ENCODE measurements around the gene SAP30BP. TPM values are rescaled to one million over a fixed set of nuclear protein-coding genes. Genes with fewer than 3 reads are reported as not detected.

SAP30BP gene
- total and polyA plus RNA-seq, 5 experiments from 2014 or later = 57.8 to 121 (median 72.0) TPM

GRCh38 chr17:75680431-75680830 is 13.3 kb downstream of the SAP30BP start:
- no peak for ATAC-seq
- H3K4me3 Mint-ChIP-seq = no peak overlapping the region
- DNase-seq = no peak
- POLR2A ChIA-PET = interaction anchor here (0.6 kb wide), 1 partner anchor 73 kb away, joined by 3 read pairs; no protein-coding TSS in a partner anchor
- H3K27ac Mint-ChIP-seq = no peak overlapping the region
- no peaks in the 10 kb centered on the region for H3K27me3 Mint-ChIP-seq
- H3K9me3 Mint-ChIP-seq = no peaks in the 10 kb centered on the region
- peaks cover 0 to 57% (median 0%) of the 10 kb centered on the region in 3 donors for H3K36me3 Mint-ChIP-seq
- peaks cover 2 to 29% (median 8%) of the 10 kb centered on the region in 4 donors for H3K4me1 Mint-ChIP-seq

DNA sequence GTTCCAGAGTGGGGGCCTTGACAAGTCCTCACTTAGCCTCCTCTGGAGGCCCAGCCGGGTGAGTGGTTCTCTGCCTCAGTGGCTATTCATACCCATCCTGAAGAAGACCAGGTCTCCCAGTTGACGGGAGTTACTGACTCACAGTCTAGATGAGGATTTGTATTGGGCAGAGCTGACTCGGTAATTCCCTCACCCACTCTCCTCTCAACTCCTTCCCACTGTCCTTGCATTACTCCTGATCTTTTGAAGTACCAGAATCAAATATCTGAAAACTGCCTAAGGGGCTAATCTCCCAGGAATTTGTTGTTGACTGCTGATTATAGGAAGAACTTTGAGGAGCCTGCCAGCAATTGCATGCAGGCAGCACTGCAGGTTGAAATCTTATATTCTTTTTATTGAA is 14.2 kb downstream of the SAP30BP start:
- peak overlapping the region in 2 of 10 donors; percentile 15 to 46 for H3K27ac Mint-ChIP-seq

GRCh38 chr17:75683583-75683982 is 16.4 kb downstream of the SAP30BP start:
- Mint-ChIP-seq H3K4me1 (peaks cover 10 to 52% (median 27%) of the 10 kb centered on the region in 4 donors), H3K27ac (peak overlapping the region in 1 of 10 donors; percentile 14), H3K36me3 (peaks cover 0 to 54% (median 0%) of the 10 kb centered on the region in 3 donors), H3K27me3 (no peaks in the 10 kb centered on the region), H3K4me3 (no peak overlapping the region), H3K9me3 (no peaks in the 10 kb centered on the region)
- POLR2A ChIA-PET = no interaction called here
- ATAC-seq = no peak
- no peak for DNase-seq

More for the DNA sequence above, 14.2 kb downstream of the SAP30BP start:
- Mint-ChIP-seq H3K4me1 (peaks cover 4 to 36% (median 12%) of the 10 kb centered on the region in 4 donors), H3K36me3 (peaks cover 0 to 58% (median 0%) of the 10 kb centered on the region in 3 donors), H3K4me3 (no peak overlapping the region), H3K27me3 (no peaks in the 10 kb centered on the region), H3K9me3 (no peaks in the 10 kb centered on the region)
- no peak for DNase-seq
- no peak for ATAC-seq
- POLR2A ChIA-PET = no interaction called here

GRCh38 chr17:75684249-75684648 is 17.1 kb downstream of the SAP30BP start:
- POLR2A ChIA-PET = no interaction called here
- Mint-ChIP-seq H3K9me3 (no peaks in the 10 kb centered on the region), H3K36me3 (peaks cover 0 to 49% (median 0%) of the 10 kb centered on the region in 3 donors), H3K27me3 (no peaks in the 10 kb centered on the region), H3K4me3 (no peak overlapping the region), H3K4me1 (peaks cover 13 to 56% (median 34%) of the 10 kb centered on the region in 4 donors), H3K27ac (peak overlapping the region in 2 of 10 donors; percentile 32 to 71)
- DNase-seq (no peak), ATAC-seq (no peak)

GRCh38 chr17:75684924-75685323 is 17.8 kb downstream of the SAP30BP start:
- ATAC-seq (no peak), DNase-seq (no peak)
- Mint-ChIP-seq H3K27ac (peak overlapping the region in 1 of 10 donors; percentile 57), H3K4me3 (no peak overlapping the region), H3K36me3 (peaks cover 0 to 43% (median 0%) of the 10 kb centered on the region in 3 donors), H3K9me3 (no peaks in the 10 kb centered on the region), H3K4me1 (peaks cover 19 to 62% (median 39%) of the 10 kb centered on the region in 4 donors), H3K27me3 (no peaks in the 10 kb centered on the region)
- POLR2A ChIA-PET = no interaction called here

- DNase-seq (no peak), ATAC-seq (no peak)
- Mint-ChIP-seq H3K4me3 (no peak overlapping the region), H3K27me3 (no peaks in the 10 kb centered on the region), H3K9me3 (no peaks in the 10 kb centered on the region), H3K36me3 (peaks cover 0 to 38% (median 0%) of the 10 kb centered on the region in 3 donors), H3K4me1 (peaks cover 19 to 68% (median 41%) of the 10 kb centered on the region in 4 donors), H3K27ac (peak overlapping the region in 1 of 10 donors; percentile 57)
- POLR2A ChIA-PET = no interaction called here
Observed at GRCh38 chr17:75685499-75685898, 18.4 kb downstream of the SAP30BP start.

GRCh38 chr17:75688209-75688825 is 21.2 kb downstream of the SAP30BP start:
- Mint-ChIP-seq H3K9me3 (no peaks in the 10 kb centered on the region), H3K4me1 (peaks cover 22 to 82% (median 60%) of the 10 kb centered on the region in 4 donors), H3K27me3 (no peaks in the 10 kb centered on the region), H3K36me3 (peaks cover 0 to 43% (median 3%) of the 10 kb centered on the region in 3 donors), H3K4me3 (peak overlapping the region in 8 of 10 donors; percentile 10 to 68 (median 39)), H3K27ac (peak overlapping the region; percentile 85 to 94 (median 92))
- POLR2A ChIA-PET = interaction anchor here (0.6 to 2.4 kb wide), 2 partner anchors 21 to 426 kb away, joined by 3 to 13 read pairs; partner anchors contain the start of genes RECQL5 and SAP30BP
- no peak for DNase-seq
- no peak for ATAC-seq

- H3K36me3 Mint-ChIP-seq = peaks cover 0 to 46% (median 4%) of the 10 kb centered on the region in 3 donors
- DNase-seq = peak; percentile 16 to 82 (median 64)
- ATAC-seq = peak; percentile 93 to 96
- no peaks in the 10 kb centered on the region for H3K9me3 Mint-ChIP-seq
- POLR2A ChIA-PET = interaction anchor here (0.6 to 2.4 kb wide), 3 partner anchors 20 to 64 kb away, joined by 3 to 13 read pairs (median 9); partner anchors contain the start of genes RECQL5 and SAP30BP
- H3K4me3 Mint-ChIP-seq = peak overlapping the region; percentile 29 to 75 (median 68)
- peaks cover 22 to 75% (median 55%) of the 10 kb centered on the region in 4 donors for H3K4me1 Mint-ChIP-seq
- peak overlapping the region; percentile 85 to 94 (median 92) for H3K27ac Mint-ChIP-seq
- no peaks in the 10 kb centered on the region for H3K27me3 Mint-ChIP-seq
Observed at GRCh38 chr17:75689441-75689873, 22.3 kb downstream of the SAP30BP start.

DNA sequence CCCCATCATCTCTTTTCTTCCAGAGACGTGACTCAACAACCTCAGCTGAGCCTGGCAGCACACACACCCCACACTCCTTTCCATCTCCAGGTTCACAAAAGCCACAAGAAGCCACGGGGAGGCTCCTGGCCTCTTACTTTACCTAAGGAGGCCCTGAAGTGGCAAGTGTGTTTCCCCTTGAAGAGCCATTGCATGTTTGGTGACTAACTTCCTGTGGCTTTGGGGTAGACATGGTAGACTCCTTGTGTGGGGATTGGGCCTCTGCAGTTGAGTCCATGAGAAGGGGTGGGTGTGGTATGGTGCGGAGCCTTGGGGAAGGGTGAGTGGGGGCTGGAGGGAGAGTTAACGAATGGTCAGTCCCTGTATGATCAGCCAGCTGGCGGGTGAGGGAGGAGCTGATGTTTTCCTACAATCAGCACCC is 24.2 kb downstream of the SAP30BP start:
- Mint-ChIP-seq H3K9me3 (no peaks in the 10 kb centered on the region), H3K36me3 (peaks cover 0 to 49% (median 9%) of the 10 kb centered on the region in 3 donors), H3K4me1 (peaks cover 19 to 59% (median 53%) of the 10 kb centered on the region in 4 donors), H3K4me3 (peak overlapping the region in 1 of 10 donors; percentile 46), H3K27me3 (no peaks in the 10 kb centered on the region), H3K27ac (peak overlapping the region in 5 of 10 donors; percentile 28 to 79 (median 68))
- DNase-seq = no peak
- POLR2A ChIA-PET = interaction anchor here (0.5 kb wide), 1 partner anchor 78 kb away, joined by 3 read pairs; no protein-coding TSS in a partner anchor
- ATAC-seq = no peak

DNA sequence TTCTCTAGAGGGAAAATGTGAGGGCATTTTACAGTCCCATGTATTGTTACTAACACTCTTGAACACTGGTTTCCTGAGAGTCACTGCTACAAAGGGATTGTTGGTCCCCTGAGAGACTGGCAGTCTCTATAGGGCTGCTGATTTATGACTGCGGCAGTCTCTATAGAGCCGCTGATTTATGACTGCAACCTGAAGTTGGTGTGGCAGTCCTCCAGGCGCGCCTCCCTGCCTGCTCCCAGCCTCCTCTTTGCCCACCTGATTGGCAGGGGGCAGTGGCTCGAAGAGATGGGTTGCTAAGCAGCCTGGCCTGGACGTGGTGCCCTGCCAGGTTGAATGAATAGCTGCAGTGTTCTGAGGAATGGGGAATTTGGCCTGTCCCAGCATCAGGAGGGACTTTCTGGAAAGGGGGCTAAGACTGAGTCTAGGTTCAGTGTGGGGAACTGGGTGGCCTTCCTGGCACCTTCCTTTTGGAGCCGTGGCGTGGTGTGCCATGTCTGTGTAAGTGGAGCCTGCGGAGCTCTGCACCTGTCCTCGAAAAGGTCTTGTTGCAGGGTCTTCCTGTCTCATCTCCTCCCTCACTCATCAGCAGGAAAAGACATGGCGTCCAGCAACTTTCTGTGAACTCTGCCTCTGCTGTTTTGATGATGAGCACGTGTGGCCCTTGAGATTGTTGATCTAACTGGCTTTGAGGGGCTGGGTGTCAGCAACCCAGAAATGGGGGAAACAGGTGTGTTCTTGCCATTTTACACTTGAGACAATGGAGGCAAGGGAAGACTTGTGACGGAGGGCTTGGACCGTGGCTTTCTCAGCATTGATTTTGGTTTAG is 24.9 kb downstream of the SAP30BP start:
- no peak for DNase-seq
- POLR2A ChIA-PET = interaction anchor here (0.5 kb wide), 1 partner anchor 78 kb away, joined by 3 read pairs; no protein-coding TSS in a partner anchor
- no peaks in the 10 kb centered on the region for H3K9me3 Mint-ChIP-seq
- no peak overlapping the region for H3K4me3 Mint-ChIP-seq
- H3K4me1 Mint-ChIP-seq = peaks cover 19 to 54% (median 50%) of the 10 kb centered on the region in 4 donors
- no peak for ATAC-seq
- H3K27ac Mint-ChIP-seq = peak overlapping the region in 7 of 10 donors; percentile 36 to 79 (median 61)
- no peaks in the 10 kb centered on the region for H3K27me3 Mint-ChIP-seq
- peaks cover 0 to 49% (median 9%) of the 10 kb centered on the region in 3 donors for H3K36me3 Mint-ChIP-seq

DNA sequence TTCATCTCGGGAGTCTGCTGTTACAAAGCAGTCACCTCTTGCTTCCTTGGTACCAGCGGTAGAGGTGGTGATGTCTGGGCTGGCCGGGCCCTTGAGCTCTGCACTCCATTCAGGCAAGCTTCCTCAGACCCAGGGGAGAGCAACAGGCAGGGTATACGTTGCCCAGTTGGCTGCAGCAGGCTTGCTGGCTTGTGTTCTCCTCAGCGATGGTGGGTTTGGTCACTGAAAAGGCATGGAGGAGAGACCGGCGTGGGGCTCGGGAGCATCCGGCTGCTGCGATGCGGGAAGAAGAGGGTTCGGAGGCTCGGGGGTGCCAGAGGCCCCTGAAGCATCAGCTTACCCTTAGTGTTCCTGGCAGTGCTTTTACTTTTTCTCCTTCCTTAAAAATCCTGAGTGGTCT is 25.8 kb downstream of the SAP30BP start:
- H3K27ac Mint-ChIP-seq = peak overlapping the region in 1 of 10 donors; percentile 7
- POLR2A ChIA-PET = no interaction called here

More for the DNA sequence above, 25.8 kb downstream of the SAP30BP start:
- ATAC-seq = no peak
- Mint-ChIP-seq H3K9me3 (no peaks in the 10 kb centered on the region), H3K36me3 (peaks cover 0 to 51% (median 9%) of the 10 kb centered on the region in 3 donors), H3K4me3 (no peak overlapping the region), H3K4me1 (peaks cover 17 to 47% (median 43%) of the 10 kb centered on the region in 4 donors), H3K27me3 (no peaks in the 10 kb centered on the region)
- no peak for DNase-seq
